ENCODE measurements around the gene WBP2.

WBP2 gene

DNA sequence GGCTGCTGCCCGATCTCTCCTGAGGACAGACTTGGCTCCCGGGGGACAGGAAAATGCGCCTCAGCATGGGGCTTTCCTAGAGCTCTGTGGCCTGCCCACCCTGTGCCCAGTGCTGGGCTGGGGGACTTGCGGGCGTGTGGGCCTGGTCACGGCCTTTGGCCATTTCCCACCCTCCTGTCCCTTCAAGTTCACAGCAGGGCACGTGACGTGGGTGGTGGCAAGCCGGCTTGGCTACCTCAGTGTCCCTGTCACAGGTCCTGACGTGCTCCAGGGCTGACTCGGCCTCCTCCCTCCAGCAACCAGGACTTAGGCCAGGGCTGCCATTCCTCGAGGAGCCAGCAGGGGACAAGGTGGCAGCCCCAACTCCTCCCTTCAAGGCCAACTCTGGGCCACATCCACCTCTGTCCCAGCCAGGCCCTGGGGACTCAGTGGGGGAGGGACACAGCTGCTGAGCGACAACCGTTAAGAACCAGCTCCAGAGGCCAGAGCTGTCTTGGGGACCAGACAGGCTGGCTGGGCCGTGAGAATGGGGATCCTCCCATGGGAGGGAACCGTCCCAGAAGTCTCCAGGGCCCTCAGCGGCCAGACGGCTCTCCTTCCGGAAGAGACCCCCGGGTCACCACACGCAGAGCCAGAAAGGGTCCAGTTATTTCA, 9.9 kb downstream of the WBP2 start (continued):
- TF ChIP-seq, protein P1, sequence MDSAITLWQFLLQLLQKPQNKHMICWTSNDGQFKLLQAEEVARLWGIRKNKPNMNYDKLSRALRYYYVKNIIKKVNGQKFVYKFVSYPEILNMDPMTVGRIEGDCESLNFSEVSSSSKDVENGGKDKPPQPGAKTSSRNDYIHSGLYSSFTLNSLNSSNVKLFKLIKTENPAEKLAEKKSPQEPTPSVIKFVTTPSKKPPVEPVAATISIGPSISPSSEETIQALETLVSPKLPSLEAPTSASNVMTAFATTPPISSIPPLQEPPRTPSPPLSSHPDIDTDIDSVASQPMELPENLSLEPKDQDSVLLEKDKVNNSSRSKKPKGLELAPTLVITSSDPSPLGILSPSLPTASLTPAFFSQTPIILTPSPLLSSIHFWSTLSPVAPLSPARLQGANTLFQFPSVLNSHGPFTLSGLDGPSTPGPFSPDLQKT (IDR thresholded peaks at IDR 0.05; ENCODE audit: borderline replicate concordance, low read depth, low read length): no peak
- TF ChIP-seq ZNF184 (tag by site-specific recombination; IDR thresholded peaks at IDR 0.05): no peak
- no peak for TF ChIP-seq ZNF776 (tag by site-specific recombination; IDR thresholded peaks at IDR 0.05; ENCODE audit: borderline replicate concordance)
- TF ChIP-seq ZIC2 (tag by site-specific recombination; IDR thresholded peaks at IDR 0.05): peak; percentile 56; the same call in 1 of the 2 replicates
- TF ChIP-seq ZNF585B (tag by site-specific recombination; IDR thresholded peaks at IDR 0.05): no peak

DNA sequence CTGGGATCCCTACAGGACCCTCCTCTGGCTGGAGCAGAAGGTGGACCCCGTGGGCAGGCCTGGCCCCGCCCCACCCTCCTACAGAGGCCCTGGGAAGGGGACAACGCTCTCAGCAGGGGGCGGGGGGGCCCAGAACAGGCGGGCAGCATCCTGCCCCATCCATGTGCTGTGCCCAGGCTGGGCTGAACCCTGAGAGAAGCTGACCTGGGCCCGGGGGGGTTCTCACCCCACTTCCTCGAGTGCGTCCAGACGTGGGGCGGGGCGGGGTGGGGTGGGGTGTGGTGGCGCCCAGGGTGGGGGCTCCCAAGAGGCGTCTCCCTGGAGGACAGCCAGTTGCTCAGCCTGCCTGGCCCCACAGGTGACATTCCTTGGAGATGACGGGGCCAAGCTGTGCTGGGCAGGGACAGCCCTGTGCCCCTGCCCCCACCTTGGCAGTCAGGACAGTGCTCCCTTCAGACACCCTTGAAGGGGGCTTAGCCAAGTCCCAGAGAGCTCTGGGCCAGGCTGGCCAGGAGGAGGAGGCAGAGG, 10.5 kb downstream of the WBP2 start:
- H3K36me3 ChIP-seq (ENCODE audit: control insufficient read depth in 2 of 2, insufficient read depth in 1 of 2, low read length in 2 of 2): peaks cover 0 to 38% of the 10 kb centered on the region in 2 experiments; a peak in 1 of 3 replicates
- no peaks in the 10 kb centered on the region; the same call in 1 of the 2 replicates for H3K4me1 ChIP-seq (ENCODE audit: control insufficient read depth, insufficient read depth, low read length)
- CTCF ChIA-PET: interaction anchor here (0.7 to 5.5 kb wide), 12 partner anchors 8 to 61 kb away, joined by 3 to 40 read pairs (median 5); partner anchors contain the start of gene WBP2
- H3K9me3 ChIP-seq (ENCODE audit: control insufficient read depth, insufficient read depth, low read depth, low read length): no peaks in the 10 kb centered on the region
- POLR2A ChIA-PET: interaction anchor here (0.5 to 3.2 kb wide), 8 partner anchors 9 to 144 kb away, joined by 3 to 28 read pairs (median 5); partner anchors contain the start of genes TRIM47 and WBP2
- no peak overlapping the region for H3K27ac ChIP-seq (ENCODE audit: extremely low read depth, low read depth, low read length)
- TF ChIP-seq ZNF133 (tag by site-specific recombination; IDR thresholded peaks at IDR 0.05) (no peak), KLF8 (tag by site-specific recombination; IDR thresholded peaks at IDR 0.05) (peak; percentile 27; the same call in 1 of the 2 replicates), SCRT2 (tag by site-specific recombination; IDR thresholded peaks at IDR 0.05) (peak; percentile 53), KLF1 (tag by site-specific recombination; IDR thresholded peaks at IDR 0.05) (peak; percentile 97), ZFHX2 (tag by site-specific recombination; conservative IDR thresholded peaks at IDR 0.05) (peak; percentile 43), EGR2 (tag by site-specific recombination; IDR thresholded peaks at IDR 0.05; ENCODE audit: low read depth) (0 out of 2 replicates have a peak, but pooled peaks have one; percentile 5), ZNF354C (tag by site-specific recombination; IDR thresholded peaks at IDR 0.05; ENCODE audit: borderline replicate concordance, low read depth) (no peak)
- TF ChIP-seq, protein P2, sequence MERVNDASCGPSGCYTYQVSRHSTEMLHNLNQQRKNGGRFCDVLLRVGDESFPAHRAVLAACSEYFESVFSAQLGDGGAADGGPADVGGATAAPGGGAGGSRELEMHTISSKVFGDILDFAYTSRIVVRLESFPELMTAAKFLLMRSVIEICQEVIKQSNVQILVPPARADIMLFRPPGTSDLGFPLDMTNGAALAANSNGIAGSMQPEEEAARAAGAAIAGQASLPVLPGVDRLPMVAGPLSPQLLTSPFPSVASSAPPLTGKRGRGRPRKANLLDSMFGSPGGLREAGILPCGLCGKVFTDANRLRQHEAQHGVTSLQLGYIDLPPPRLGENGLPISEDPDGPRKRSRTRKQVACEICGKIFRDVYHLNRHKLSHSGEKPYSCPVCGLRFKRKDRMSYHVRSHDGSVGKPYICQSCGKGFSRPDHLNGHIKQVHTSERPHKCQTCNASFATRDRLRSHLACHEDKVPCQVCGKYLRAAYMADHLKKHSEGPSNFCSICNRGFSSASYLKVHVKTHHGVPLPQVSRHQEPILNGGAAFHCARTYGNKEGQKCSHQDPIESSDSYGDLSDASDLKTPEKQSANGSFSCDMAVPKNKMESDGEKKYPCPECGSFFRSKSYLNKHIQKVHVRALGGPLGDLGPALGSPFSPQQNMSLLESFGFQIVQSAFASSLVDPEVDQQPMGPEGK (tag by site-specific recombination; IDR thresholded peaks at IDR 0.05): peak; percentile 18; the same call in 1 of the 2 replicates
- no peak overlapping the region for H3K4me3 ChIP-seq (ENCODE audit: low read depth, low read length)

DNA sequence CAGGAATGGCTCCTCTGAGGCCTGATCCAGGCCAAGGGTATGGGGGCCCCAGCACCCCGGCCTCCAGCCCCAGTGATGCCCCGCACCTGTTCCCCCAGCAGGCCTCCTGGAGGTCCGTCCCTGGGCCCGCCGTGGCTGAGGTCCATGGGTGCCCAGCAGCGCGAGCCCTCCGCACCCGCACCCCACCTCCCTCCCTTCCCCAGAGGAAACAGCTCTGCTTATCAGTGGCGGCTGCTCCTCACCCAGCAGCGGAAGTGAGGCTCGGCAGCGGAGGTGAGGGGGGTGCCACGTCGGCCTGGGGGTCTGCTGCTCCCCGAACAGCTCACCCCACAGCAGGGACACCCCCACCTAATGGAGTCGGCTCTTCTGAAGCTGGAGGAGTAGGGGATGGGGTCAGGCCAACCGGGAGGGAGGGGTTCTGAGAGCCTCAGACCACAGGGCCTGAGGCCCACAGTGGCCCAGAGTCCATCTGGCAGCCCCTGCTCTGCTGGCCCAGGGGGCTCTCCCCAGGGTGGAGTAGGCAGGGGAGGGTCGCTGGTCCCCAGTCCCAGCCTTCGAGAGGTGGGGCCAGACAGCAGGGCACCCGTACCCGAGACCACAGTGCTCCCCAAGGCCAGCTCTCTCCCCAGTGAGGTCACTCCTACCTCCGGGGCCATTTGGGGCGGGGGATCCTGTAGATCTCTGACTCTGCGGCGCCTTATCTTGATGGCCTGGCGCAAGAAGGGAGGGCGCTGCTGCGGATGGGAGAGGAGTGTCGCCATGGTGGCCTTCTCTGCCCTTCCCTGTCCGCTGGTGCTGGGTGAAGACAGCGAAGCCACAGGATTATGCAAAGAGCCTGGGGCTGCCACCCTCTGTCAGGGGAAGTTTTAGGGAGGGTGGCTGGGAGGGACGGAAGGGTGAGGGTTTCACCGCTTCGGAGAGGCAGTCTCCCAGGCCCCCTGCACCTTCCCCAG, 11.3 kb downstream of the WBP2 start, which contains the start of gene UNC13D:
UNC13D (minus strand) TSS at position 828 of the 953 bp plus-strand sequence; CDS start at position 761, 67 bp downstream.
- ChIA-PET CTCF (interaction anchor here (0.6 to 5.5 kb wide), 4 partner anchors 17 to 61 kb away, joined by 3 to 40 read pairs (median 4); no protein-coding TSS in a partner anchor), POLR2A (interaction anchor here (0.5 to 3.2 kb wide), 6 partner anchors 10 to 246 kb away, joined by 3 to 28 read pairs (median 4); partner anchors contain the start of gene WBP2)
- Histone ChIP-seq H3K36me3 (ENCODE audit: control insufficient read depth in 2 of 2, insufficient read depth in 1 of 2, low read length in 2 of 2) (peaks cover 0 to 31% of the 10 kb centered on the region in 2 experiments; a peak in 1 of 3 replicates), H3K9me3 (ENCODE audit: control insufficient read depth, insufficient read depth, low read depth, low read length) (no peaks in the 10 kb centered on the region), H3K4me1 (ENCODE audit: control insufficient read depth, insufficient read depth, low read length) (no peaks in the 10 kb centered on the region; the same call in 1 of the 2 replicates), H3K4me3 (ENCODE audit: low read depth, low read length) (no peak within 1 kb of the TSS), H3K27ac (ENCODE audit: extremely low read depth, low read depth, low read length) (no peak within 1 kb of the TSS)
- TF ChIP-seq MYNN (tag by site-specific recombination; IDR thresholded peaks at IDR 0.05; ENCODE audit: borderline replicate concordance): no peak
- TF ChIP-seq, protein P3, sequence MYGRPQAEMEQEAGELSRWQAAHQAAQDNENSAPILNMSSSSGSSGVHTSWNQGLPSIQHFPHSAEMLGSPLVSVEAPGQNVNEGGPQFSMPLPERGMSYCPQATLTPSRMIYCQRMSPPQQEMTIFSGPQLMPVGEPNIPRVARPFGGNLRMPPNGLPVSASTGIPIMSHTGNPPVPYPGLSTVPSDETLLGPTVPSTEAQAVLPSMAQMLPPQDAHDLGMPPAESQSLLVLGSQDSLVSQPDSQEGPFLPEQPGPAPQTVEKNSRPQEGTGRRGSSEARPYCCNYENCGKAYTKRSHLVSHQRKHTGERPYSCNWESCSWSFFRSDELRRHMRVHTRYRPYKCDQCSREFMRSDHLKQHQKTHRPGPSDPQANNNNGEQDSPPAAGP (tag by site-specific recombination; IDR thresholded peaks at IDR 0.05): peak; percentile 24; the same call in 1 of the 2 replicates
- TF ChIP-seq, protein P4, sequence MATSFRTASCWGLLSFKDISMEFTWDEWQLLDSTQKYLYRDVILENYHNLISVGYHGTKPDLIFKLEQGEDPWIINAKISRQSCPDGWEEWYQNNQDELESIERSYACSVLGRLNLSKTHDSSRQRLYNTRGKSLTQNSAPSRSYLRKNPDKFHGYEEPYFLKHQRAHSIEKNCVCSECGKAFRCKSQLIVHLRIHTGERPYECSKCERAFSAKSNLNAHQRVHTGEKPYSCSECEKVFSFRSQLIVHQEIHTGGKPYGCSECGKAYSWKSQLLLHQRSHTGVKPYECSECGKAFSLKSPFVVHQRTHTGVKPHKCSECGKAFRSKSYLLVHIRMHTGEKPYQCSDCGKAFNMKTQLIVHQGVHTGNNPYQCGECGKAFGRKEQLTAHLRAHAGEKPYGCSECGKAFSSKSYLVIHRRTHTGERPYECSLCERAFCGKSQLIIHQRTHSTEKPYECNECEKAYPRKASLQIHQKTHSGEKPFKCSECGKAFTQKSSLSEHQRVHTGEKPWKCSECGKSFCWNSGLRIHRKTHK (tag by site-specific recombination; IDR thresholded peaks at IDR 0.05): no peak
- TF ChIP-seq ZNF747 (tag by site-specific recombination; IDR thresholded peaks at IDR 0.05): no peak
- TF ChIP-seq, protein P5, sequence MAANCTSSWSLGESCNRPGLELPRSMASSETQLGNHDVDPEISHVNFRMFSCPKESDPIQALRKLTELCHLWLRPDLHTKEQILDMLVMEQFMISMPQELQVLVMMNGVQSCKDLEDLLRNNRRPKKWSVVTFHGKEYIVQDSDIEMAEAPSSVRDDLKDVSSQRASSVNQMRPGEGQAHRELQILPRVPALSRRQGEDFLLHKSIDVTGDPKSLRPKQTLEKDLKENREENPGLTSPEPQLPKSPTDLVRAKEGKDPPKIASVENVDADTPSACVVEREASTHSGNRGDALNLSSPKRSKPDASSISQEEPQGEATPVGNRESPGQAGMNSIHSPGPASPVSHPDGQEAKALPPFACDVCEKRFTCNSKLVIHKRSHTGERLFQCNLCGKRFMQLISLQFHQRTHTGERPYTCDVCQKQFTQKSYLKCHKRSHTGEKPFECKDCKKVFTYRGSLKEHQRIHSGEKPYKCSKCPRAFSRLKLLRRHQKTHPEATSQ (tag by site-specific recombination; IDR thresholded peaks at IDR 0.05): no peak
- TF ChIP-seq ZNF623 (tag by site-specific recombination; IDR thresholded peaks at IDR 0.05): peak; percentile 93
- TF ChIP-seq ZNF324 (tag by site-specific recombination; IDR thresholded peaks at IDR 0.05): no peak
- no peak for TF ChIP-seq ZIC2 (tag by site-specific recombination; IDR thresholded peaks at IDR 0.05)
- no peak for TF ChIP-seq ZNF596 (tag by site-specific recombination; IDR thresholded peaks at IDR 0.05)
- no peak for TF ChIP-seq ZSCAN30 (tag by site-specific recombination; IDR thresholded peaks at IDR 0.05)

Measured in HEK293 (cell line).